Body of pancreas (tissue), 4 donors: Measurements from ENCODE around the gene KCNJ18.
"Not testable (repeated sequence)": the region's sequence is repeated elsewhere in the genome, so short reads cannot be mapped to it uniquely, and the experiment has no call there.

ENCODE experiments used
- POLR2A ChIP-seq, 3 donors: fragments of 450-650 bp; IDR thresholded peaks; one replicate each; pipeline ENCODE4 v1.6.1; 2016; ENCODE audit warnings: antibody characterized with exemption in 3 of 3, mild to moderate bottlenecking in 2 of 3
- TF ChIP-seq, protein P1 (sequence below), 7 experiments: fragments of 450-650 bp in 4 of 7; fragments of 200-600 bp in 3 of 7; sonication (generic) in 3 of 7; IDR thresholded peaks; one replicate each; pipeline ENCODE4 v1.5.1; 2016 to 2019; ENCODE audit warnings: antibody characterized with exemption in 7 of 7

DNA sequence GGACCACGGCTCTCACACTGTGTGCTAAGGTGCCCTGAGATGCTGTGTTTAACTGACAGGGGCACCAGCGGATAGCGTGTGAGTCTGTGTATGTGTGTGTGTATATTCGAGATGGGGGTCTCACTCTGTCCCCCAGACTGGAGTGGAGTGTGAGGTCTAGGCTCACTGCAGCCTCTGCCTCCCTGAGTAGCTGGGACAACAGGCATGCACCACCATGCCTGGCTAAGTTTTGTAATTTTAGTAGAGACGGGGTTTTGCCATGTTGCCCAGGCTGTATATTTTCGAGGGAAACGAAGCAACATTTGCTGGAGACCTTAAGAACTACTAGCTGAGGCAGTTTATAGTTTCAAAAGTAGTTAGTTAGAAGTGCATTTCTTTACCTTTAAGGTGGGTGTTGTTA is 32.7 kb upstream of the KCNJ18 start:
- TF ChIP-seq, protein P1, sequence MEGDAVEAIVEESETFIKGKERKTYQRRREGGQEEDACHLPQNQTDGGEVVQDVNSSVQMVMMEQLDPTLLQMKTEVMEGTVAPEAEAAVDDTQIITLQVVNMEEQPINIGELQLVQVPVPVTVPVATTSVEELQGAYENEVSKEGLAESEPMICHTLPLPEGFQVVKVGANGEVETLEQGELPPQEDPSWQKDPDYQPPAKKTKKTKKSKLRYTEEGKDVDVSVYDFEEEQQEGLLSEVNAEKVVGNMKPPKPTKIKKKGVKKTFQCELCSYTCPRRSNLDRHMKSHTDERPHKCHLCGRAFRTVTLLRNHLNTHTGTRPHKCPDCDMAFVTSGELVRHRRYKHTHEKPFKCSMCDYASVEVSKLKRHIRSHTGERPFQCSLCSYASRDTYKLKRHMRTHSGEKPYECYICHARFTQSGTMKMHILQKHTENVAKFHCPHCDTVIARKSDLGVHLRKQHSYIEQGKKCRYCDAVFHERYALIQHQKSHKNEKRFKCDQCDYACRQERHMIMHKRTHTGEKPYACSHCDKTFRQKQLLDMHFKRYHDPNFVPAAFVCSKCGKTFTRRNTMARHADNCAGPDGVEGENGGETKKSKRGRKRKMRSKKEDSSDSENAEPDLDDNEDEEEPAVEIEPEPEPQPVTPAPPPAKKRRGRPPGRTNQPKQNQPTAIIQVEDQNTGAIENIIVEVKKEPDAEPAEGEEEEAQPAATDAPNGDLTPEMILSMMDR (IDR thresholded peaks at IDR 0.05): not testable (repeated sequence)
- not testable (repeated sequence) for TF ChIP-seq POLR2A (IDR thresholded peaks at IDR 0.05)
